HG03066 (cell line): ENCODE measurements around the gene GDF7.

Experiments used
- ATAC-seq: cut with Tn5 transposase; IDR thresholded peaks from one replicate; pipeline ENCODE4 v1.9.1; 2021; ENCODE audit warnings: low read depth; ENCODE audit not compliant: unreplicated experiment

Gene GDF7

GRCh38 chr2:20671036-20671735 is 4.2 kb downstream of the GDF7 start:
- no peak for ATAC-seq

GRCh38 chr2:20671736-20672080 is 4.8 kb downstream of the GDF7 start:
- ATAC-seq = no peak

GRCh38 chr2:20672201-20672951 is 5.4 kb downstream of the GDF7 start:
- ATAC-seq = no peak

GRCh38 chr2:20673686-20674308 is 6.9 kb downstream of the GDF7 start:
- no peak for ATAC-seq

- no peak for ATAC-seq
Measured at GRCh38 chr2:20674309-20674965, 7.5 kb downstream of the GDF7 start.

GRCh38 chr2:20674974-20675679 is 8.2 kb downstream of the GDF7 start:
- ATAC-seq = no peak

- no peak for ATAC-seq
Measured at GRCh38 chr2:20675701-20676352, 8.9 kb downstream of the GDF7 start.

- no peak for ATAC-seq
Measured at GRCh38 chr2:20676353-20677215, 9.6 kb downstream of the GDF7 start.

- no peak for ATAC-seq
Measured at GRCh38 chr2:20677301-20678085, 10.5 kb downstream of the GDF7 start.

GRCh38 chr2:20678086-20678395 is 11.1 kb downstream of the GDF7 start:
- ATAC-seq = no peak

- no peak for ATAC-seq
Measured at GRCh38 chr2:20678780-20679179, 11.8 kb downstream of the GDF7 start.

GRCh38 chr2:20680744-20681375 is 13.9 kb downstream of the GDF7 start:
- no peak for ATAC-seq

GRCh38 chr2:20682167-20682920 is 15.4 kb downstream of the GDF7 start:
- no peak for ATAC-seq

GRCh38 chr2:20684581-20685063 is 17.7 kb downstream of the GDF7 start:
- ATAC-seq = no peak

- ATAC-seq = no peak
Measured at GRCh38 chr2:20687260-20687832, 20.4 kb downstream of the GDF7 start.

- ATAC-seq = no peak
Measured at GRCh38 chr2:20689428-20690264, 22.7 kb downstream of the GDF7 start.
